Limb (tissue), 2 donors: ENCODE results near the gene SFSWAP.
"Not testable (repeated sequence)": the region's sequence is repeated elsewhere in the genome, so short reads cannot be mapped to it uniquely, and the experiment has no call there.

Source experiments
- DNase-seq, 2 donors: peaks; one replicate each; pipeline ENCODE4 v3.0.0-alpha.2; 2016; ENCODE audit errors: extremely low spot score in 2 of 2

SFSWAP gene

DNA sequence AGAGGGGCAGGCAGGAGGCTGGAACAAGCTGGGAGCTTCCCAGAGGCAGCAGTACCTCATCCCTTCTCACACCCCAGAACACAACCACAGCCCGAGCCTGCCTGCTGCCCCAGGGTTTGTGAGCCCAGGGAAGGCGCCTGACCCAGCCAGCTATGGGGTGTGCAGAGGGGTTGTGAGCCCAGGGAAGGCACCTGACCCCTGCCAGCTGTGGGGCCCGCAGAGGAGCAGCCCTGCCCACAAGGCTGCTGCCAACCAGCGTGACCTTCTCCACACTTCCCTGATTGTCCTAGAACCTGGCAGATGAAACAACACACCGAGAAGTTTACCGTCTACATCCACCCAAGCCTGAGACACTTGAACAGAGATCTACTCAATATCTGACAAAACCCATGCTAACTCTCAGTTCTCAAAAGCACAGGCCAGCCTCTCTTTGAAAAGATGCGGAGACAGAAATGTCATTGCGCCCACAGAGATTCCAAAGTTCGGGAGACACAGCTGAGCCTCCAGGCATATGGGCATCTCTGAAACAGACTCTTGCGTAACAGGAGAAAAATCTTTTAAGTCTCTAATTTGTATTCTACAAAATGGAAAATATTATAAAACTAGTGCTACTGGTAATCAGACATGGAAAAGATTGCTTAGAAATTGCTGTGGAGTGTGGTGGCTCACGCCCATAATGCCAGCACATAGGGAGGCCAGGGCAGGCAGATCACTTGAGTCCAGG lies 47.3 kb downstream of the SFSWAP start:
- no peak for DNase-seq

- DNase-seq = no peak
These were observed 48.3 kb downstream of the SFSWAP start for GRCh38 chr12:131759176-131759575.

GRCh38 chr12:131761638-131762037 lies 50.7 kb downstream of the SFSWAP start:
- DNase-seq = no peak

GRCh38 chr12:131764738-131765137 lies 53.8 kb downstream of the SFSWAP start:
- DNase-seq = no peak

DNA sequence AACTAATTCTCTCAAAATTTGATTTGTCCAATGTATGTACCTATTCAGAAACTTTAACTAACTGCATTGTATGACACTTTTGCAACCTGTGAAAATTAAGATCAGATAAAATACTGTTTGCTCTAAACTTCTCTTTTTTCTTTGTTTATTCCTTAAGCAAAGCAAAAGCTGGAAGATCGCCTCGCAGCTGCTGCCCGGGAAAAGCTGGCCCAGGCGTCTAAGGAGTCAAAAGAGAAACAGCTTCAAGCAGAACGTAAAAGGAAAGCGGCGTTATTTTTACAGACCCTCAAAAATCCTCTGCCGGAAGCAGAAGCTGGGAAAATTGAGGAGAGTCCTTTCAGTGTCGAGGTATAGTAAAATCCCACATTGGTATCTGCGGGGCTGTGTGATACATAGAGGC lies 55.1 kb downstream of the SFSWAP start:
- DNase-seq = no peak

- no peak for DNase-seq
These were observed 55.7 kb downstream of the SFSWAP start for GRCh38 chr12:131766382-131767107.

- no peak for DNase-seq
These were observed 59.2 kb downstream of the SFSWAP start for GRCh38 chr12:131770120-131770519.

- DNase-seq = no peak
These were observed 61.1 kb downstream of the SFSWAP start for GRCh38 chr12:131771965-131772364.

DNA sequence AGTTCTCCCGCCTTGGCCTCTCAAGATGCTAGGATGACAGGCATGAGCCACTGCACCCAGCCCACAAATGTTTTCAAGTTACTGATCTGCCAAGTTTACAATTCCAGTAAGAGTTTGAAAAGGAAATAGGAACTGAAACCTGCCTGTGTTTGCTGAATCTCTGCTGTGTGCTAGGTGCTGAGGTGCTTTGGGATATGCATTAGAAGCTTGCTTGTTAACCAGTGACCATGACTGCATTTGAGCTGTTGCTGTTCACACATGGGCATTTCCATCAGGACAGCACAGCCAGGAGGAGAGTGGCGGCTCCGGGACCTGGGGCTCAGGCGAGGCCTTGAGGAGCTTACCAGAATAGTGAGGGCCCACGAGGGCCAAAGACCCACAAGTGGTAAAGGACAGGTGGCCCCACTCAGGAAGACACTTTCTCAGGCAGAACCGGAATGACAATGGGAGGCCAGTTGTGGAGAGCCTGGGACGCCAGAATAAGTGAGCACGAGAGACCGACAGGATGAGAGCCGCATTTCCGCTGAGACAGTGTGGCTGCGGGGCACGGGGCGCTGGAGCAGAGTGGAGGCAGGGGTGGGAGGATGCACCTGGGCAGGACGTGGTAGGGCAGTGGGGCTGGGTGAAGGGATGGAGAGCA lies 62.8 kb downstream of the SFSWAP start:
- DNase-seq = no peak

- no peak for DNase-seq
These were observed 63.9 kb downstream of the SFSWAP start for GRCh38 chr12:131774576-131775391.

DNA sequence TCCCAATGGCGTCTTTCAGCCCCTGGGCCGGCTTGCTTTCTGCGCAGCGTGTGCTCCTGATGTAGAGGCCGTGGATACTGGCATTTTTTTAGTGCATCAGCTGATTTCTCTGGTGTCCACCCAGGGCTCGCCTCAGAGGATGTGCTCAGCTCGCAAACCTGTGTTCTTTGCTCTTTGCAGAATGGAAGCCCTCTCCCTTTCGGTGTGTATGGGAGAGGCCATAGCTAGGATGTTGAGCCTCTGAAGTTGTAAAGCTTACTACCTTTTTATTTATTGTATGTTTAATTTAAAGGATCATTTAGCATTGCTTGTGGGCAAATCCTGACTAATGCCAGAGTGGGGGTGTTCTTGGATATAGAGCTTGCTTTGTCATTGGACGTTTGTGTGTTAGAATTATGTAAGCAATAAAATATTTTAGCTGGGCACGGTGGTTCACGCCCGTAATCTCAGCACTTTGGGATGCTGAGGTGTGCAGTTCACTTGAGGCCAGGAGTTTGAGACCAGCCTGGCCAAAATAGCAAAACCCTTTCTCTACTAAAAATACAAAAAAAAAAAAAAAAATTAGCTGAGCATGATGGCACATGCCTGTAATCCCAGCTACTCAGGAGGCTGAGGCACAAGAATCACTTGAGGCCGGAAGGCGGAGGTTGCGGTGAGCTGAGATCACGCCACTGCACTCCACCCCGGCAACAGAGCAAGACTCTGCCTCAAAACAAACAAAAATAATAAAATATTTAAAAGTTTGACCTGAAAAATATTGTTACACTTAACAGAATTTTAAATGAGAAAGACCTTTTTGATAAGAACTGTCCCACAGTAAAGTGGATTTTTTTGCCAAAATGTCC lies 64.7 kb downstream of the SFSWAP start:
- no peak for DNase-seq

DNA sequence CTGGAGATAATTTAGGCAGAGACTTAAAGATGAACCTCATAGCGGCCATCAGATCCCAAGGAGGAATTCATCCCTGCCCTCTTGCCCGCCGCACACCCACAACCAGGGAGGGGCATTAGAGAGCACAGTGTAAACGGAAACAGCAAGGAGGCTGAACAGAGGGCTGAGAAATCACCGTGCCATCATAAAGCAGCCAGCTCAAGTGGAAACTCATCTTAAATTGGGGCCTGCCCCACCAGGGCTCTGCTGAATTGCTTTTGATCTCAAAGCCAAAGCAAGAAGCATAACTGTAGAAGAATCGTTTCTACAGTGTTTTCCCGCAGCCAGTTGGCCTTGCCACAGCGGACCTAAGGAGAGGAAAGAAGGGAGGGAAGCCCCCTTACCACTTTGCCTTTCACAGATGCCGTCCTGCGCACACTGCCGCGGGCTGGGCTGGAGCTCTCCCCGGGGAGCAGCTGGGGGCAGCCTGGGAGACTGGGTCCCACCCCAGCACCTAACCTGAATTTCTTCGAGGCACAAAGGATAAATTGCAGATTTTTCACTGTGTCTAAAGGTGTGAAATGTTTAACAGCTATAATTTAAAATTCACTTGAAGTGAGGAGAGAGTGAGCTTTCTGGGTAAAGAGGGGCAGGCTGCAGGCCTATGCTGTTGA lies 65.5 kb downstream of the SFSWAP start:
- DNase-seq = no peak

DNA sequence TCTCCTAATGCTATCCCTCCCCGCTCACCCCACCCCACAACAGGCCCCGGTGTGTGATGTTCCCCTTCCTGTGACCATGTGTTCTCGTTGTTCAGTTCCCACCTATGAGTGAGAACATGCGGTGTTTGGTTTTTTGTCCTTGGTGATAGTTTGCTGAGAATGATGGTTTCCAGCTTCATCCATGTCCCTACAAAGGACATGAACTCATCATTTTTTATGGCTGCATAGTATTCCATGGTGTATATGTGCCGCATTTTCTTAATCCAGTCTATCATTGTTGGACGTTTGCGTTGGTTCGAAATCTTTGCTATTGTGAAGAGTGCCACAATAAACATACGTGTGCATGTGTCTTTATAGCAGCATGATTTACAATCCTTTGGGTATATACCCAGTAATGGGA lies 66.4 kb downstream of the SFSWAP start:
- not testable (repeated sequence) for DNase-seq

GRCh38 chr12:131779027-131779426 lies 68.1 kb downstream of the SFSWAP start:
- no peak for DNase-seq

DNA sequence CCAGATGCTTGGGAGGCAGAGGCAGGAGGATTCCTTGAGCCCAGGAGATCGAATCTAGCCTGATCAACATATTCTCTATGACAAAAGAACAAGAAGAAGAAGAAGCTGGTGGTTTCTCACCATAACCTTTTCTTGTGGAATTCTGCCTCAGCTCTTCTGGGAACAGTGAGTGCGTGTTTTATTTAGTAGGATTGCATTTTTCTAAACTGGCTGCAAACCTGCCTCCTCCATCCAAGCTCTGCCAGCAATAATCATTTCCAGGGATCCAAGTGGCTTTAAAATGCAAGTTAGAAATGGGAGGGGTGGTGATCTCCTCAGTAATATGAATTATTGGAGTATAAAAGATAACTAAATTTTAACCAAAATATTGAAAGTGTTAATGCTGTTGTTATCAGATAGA lies 71.2 kb downstream of the SFSWAP start:
- DNase-seq = no peak

- DNase-seq = no peak
These were observed 73.1 kb downstream of the SFSWAP start for GRCh38 chr12:131783915-131784541.

DNA sequence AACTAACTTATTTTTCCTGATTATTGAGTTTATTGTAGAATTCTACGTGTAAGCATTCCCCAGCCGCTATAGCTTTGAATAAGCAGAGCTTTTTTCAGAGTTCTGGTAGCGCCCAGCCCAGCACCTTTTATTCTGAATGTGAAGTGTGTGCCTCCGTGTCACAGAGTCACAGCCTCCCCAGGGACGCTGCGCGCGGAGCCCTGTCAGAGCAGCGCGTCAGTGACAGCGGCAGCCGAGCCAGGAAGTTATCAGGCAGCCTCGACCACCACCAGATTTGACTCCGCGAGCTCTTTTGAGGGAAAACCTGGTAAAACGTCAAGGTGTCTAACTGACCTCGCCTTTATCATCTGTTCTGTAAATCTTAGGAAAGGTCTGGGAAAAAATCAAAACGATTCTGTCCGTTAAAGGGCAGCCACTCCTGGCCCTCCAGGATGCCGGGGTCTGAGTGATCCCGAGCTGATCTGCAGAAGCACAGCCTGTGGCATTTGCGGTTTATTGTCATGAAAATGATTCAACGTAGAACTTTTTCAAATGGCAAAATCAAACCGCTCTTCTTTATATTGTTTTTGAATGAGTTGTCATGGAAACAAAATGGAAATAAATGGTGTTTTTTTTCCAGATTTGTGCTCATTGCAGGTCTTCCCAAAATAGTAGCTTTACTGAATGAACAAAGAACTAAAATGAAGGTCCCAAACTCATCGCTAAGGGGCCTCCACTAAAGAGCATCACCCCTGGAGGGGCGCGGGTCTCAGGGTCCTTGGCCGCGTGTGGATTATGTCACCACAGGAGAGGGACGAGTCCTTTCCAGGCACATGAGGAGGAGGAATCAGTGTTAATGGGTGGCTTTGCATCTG lies 74.2 kb downstream of the SFSWAP start:
- peak in 1 of 2 donors; percentile 19 for DNase-seq

GRCh38 chr12:131785763-131786330 lies 75.0 kb downstream of the SFSWAP start:
- no peak for DNase-seq

DNA sequence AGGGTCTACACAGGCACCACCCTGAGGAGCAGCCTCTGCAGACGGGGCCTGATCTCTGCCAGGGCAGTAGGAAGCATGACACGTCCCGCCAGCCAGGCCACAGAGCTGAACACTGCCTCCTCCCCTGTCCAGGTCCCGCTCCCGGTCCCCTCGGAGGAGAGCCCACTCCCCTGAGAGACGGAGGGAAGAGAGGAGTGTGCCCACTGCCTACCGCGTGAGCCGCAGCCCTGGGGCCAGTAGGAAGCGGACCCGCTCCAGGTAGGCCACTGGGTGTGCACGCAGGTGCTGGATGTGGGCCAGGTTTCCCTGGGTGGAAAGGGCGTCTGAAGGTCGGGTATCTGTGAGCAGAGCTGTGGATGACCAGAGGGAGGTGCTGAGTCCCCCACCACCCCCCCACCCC lies 75.4 kb downstream of the SFSWAP start:
- DNase-seq = no peak
